ENCODE data around the gene LRRC8E.

DNA sequence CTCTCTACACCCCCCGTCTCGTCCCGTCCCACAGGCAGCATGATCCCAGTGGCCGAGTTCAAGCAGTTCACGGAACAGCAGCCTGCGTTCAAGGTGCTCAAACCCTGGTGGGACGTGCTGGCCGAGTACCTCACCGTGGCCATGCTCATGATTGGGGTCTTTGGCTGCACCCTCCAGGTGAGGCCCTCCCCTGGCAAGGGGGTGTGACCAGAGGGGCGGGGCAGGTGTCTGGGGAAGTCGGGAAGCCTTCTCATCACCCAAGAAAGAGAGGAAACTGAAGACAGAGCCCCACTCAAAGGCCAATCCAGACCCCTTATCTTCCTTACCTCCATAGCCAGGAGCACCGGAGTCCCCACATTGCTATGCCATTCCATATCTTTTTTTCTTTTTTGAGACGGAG lies 7.3 kb downstream of the LRRC8E start:
- TF ChIP-seq, protein P1, sequence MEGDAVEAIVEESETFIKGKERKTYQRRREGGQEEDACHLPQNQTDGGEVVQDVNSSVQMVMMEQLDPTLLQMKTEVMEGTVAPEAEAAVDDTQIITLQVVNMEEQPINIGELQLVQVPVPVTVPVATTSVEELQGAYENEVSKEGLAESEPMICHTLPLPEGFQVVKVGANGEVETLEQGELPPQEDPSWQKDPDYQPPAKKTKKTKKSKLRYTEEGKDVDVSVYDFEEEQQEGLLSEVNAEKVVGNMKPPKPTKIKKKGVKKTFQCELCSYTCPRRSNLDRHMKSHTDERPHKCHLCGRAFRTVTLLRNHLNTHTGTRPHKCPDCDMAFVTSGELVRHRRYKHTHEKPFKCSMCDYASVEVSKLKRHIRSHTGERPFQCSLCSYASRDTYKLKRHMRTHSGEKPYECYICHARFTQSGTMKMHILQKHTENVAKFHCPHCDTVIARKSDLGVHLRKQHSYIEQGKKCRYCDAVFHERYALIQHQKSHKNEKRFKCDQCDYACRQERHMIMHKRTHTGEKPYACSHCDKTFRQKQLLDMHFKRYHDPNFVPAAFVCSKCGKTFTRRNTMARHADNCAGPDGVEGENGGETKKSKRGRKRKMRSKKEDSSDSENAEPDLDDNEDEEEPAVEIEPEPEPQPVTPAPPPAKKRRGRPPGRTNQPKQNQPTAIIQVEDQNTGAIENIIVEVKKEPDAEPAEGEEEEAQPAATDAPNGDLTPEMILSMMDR (IDR thresholded peaks at IDR 0.05): no peak
- TF ChIP-seq EP300 (IDR thresholded peaks at IDR 0.05): no peak

Measured in sigmoid colon (tissue), 4 donors.